Endothelial cell (in vitro differentiated cells): ENCODE data around the gene SYNGR2. TPM values are rescaled to one million over a fixed set of nuclear protein-coding genes. Genes with fewer than 3 reads are reported as not detected.

Experiments
- DNase-seq: peaks from one replicate; pipeline ENCODE4 v3.0.0; 2021; ENCODE audit warnings: low spot score
- H3K27ac Mint-ChIP-seq: one replicate; pipeline ENCODE4 v1.8.0; 2021; ENCODE audit warnings: mixed read lengths, inconsistent platforms; ENCODE audit not compliant: unreplicated experiment
- H3K27me3 Mint-ChIP-seq: one replicate; pipeline ENCODE4 v1.8.0; 2021; ENCODE audit warnings: mild to moderate bottlenecking, moderate library complexity, mixed read lengths, inconsistent platforms; ENCODE audit not compliant: unreplicated experiment
- H3K36me3 Mint-ChIP-seq: one replicate; pipeline ENCODE4 v1.8.0; 2021; ENCODE audit warnings: mild to moderate bottlenecking, low read depth, mixed read lengths, inconsistent platforms; ENCODE audit not compliant: unreplicated experiment
- H3K4me1 Mint-ChIP-seq: one replicate; pipeline ENCODE4 v1.8.0; 2021; ENCODE audit warnings: mild to moderate bottlenecking, mixed read lengths, inconsistent platforms; ENCODE audit not compliant: unreplicated experiment
- H3K4me3 Mint-ChIP-seq: one replicate; pipeline ENCODE4 v1.8.0; 2021; ENCODE audit warnings: mild to moderate bottlenecking, mixed read lengths, inconsistent platforms; ENCODE audit not compliant: unreplicated experiment
- H3K9me3 Mint-ChIP-seq: one replicate; pipeline ENCODE4 v1.8.0; 2021; ENCODE audit warnings: mixed read lengths, inconsistent platforms; ENCODE audit not compliant: unreplicated experiment
- total RNA-seq: library from RNA; stranded (reverse); fragmentation: NEBNext Ultra II Directional; extraction: Animal tissue kit (Norgen Biotek cat#: 25700); gene quantifications from one replicate; pipeline ENCODE4 v1.2.1, GENCODE V29; 2021; ENCODE audit not compliant: unreplicated experiment
- TF ChIP-seq, protein P1 (sequence below): fragments of 200-600 bp; sonication (generic); IDR thresholded peaks from one replicate; pipeline ENCODE4 v1.5.0; 2021; ENCODE audit warnings: antibody characterized with exemption; ENCODE audit not compliant: unreplicated experiment

The SYNGR2 gene
- total RNA-seq, 1 donor from 2014 or later, result 72.6 TPM

GRCh38 chr17:78133179-78133951 is 35.0 kb upstream of the SYNGR2 start:
- no peaks in the 10 kb centered on the region for H3K9me3 Mint-ChIP-seq
- TF ChIP-seq, protein P1, sequence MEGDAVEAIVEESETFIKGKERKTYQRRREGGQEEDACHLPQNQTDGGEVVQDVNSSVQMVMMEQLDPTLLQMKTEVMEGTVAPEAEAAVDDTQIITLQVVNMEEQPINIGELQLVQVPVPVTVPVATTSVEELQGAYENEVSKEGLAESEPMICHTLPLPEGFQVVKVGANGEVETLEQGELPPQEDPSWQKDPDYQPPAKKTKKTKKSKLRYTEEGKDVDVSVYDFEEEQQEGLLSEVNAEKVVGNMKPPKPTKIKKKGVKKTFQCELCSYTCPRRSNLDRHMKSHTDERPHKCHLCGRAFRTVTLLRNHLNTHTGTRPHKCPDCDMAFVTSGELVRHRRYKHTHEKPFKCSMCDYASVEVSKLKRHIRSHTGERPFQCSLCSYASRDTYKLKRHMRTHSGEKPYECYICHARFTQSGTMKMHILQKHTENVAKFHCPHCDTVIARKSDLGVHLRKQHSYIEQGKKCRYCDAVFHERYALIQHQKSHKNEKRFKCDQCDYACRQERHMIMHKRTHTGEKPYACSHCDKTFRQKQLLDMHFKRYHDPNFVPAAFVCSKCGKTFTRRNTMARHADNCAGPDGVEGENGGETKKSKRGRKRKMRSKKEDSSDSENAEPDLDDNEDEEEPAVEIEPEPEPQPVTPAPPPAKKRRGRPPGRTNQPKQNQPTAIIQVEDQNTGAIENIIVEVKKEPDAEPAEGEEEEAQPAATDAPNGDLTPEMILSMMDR, result no peak
- DNase-seq, result no peak
- peaks cover 18% of the 10 kb centered on the region for H3K36me3 Mint-ChIP-seq
- peaks cover 10% of the 10 kb centered on the region for H3K27me3 Mint-ChIP-seq
- H3K27ac Mint-ChIP-seq, result peak overlapping the region; percentile 27
- H3K4me3 Mint-ChIP-seq, result peak overlapping the region; percentile 60
- peaks cover 36% of the 10 kb centered on the region for H3K4me1 Mint-ChIP-seq

GRCh38 chr17:78133971-78134898 is 34.1 kb upstream of the SYNGR2 start:
- Mint-ChIP-seq H3K4me1 (peaks cover 32% of the 10 kb centered on the region), H3K9me3 (no peaks in the 10 kb centered on the region), H3K36me3 (peaks cover 18% of the 10 kb centered on the region), H3K27me3 (peaks cover 9% of the 10 kb centered on the region), H3K4me3 (peak overlapping the region; percentile 60), H3K27ac (peak overlapping the region; percentile 27)
- peak; percentile 69 for DNase-seq
- TF ChIP-seq, protein P1, result peak; percentile 19

DNA sequence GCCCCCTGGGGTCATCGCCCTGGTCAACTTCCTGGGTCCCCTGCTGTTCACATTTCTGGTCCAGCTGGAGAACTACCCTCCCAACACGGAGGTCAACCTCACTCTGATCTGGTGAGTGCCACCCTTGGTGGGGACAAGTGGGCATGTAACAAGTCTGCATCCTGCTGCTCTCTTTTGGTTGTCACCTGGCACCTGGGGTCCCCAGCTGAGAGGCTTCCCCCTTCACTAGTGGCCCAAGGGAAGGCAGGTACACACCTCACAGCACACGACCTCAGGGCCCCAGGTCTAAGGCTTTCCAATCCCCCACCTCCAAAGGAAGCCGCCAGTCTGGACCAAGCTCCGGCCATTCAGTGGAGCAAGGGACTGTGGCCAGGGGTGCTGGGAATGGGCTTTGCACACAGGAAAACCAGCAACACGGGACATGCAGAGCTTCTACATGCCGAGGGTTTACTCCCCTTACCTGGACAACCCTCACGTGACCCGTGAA is 33.4 kb upstream of the SYNGR2 start:
- DNase-seq, result no peak
- peaks cover 10% of the 10 kb centered on the region for H3K27me3 Mint-ChIP-seq
- no peak overlapping the region for H3K4me3 Mint-ChIP-seq
- peaks cover 18% of the 10 kb centered on the region for H3K36me3 Mint-ChIP-seq
- TF ChIP-seq, protein P1, result no peak
- no peak overlapping the region for H3K27ac Mint-ChIP-seq
- no peaks in the 10 kb centered on the region for H3K9me3 Mint-ChIP-seq
- H3K4me1 Mint-ChIP-seq, result peaks cover 27% of the 10 kb centered on the region

DNA sequence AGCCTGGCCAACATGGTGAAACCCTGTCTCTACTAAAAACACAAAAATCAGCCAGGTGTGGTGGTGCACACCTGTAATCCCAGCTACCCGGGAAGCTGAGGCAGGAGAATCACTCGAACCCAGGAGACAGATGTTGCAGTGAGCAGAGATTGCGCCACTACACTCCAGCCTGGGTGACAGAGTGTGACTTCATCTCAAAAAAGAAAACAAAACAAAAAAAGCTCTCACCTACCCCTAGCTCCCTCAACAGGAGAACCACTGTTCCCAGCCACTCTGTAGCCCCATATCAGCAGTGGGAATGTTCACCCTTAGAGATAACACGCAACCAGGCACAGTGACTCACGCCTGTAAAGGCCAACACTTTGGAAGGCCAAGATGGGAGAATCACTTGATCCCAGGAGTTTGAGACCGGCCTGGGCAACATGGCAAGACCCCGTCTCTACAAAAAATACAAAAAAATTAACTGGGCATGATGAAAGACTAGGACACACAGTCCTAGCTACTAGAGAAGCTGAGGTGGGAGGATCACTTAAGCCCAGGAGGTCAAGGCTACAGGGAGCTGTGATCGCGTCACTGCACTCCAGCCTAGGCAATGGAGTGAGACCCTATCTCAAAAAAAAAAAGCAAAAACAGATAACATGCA is 32.4 kb upstream of the SYNGR2 start:
- H3K9me3 Mint-ChIP-seq, result no peaks in the 10 kb centered on the region
- TF ChIP-seq, protein P1, result no peak
- H3K4me1 Mint-ChIP-seq, result peaks cover 22% of the 10 kb centered on the region
- DNase-seq, result no peak
- no peak overlapping the region for H3K27ac Mint-ChIP-seq
- peak overlapping the region; percentile 80 for H3K4me3 Mint-ChIP-seq
- H3K36me3 Mint-ChIP-seq, result peaks cover 18% of the 10 kb centered on the region
- H3K27me3 Mint-ChIP-seq, result peaks cover 12% of the 10 kb centered on the region
